ENCODE measurements around the gene DHRS3. TPM values are rescaled to one million over a fixed set of nuclear protein-coding genes. Genes with fewer than 3 reads are reported as not detected.
"Not testable (repeated sequence)": the region's sequence is repeated elsewhere in the genome, so short reads cannot be mapped to it uniquely, and the experiment has no call there.

DHRS3 gene, protein sequence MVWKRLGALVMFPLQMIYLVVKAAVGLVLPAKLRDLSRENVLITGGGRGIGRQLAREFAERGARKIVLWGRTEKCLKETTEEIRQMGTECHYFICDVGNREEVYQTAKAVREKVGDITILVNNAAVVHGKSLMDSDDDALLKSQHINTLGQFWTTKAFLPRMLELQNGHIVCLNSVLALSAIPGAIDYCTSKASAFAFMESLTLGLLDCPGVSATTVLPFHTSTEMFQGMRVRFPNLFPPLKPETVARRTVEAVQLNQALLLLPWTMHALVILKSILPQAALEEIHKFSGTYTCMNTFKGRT
- total RNA-seq = 58.5 and 71.4 TPM in 2 replicates

- DNase-seq (ENCODE audit: extremely low read depth, low read depth, low spot score) = no peak
These were observed at the start of gene DHRS3 for GRCh38 chr1:12617901-12618660. TSS of gene DHRS3 (minus strand) at chr1:12618210. CDS start at chr1:12617348, 862 bp downstream.

DNA sequence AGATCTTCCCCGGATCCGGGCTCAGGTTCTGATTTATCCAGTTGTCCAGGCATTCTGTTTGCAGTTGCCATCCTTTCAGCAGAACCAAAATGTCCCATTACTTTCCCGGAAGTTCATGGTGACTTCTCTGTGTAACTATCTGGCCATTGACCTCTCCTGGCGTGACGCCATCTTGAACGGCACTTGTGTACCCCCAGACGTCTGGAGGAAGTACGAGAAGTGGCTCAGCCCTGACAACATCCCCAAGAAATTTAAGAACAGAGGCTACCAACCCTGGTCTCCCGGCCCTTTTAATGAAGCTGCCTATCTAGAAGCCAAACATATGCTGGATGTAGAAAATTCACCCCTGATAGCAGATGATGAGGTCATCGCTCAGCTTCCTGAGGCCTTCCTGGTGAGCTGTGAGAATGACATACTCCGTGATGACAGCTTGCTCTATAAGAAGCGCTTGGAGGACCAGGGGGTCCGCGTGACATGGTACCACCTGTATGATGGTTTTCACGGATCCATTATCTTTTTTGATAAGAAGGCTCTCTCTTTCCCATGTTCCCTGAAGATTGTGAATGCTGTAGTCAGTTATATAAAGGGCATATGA, 48.2 kb upstream of the DHRS3 start:
- no peak for DNase-seq (ENCODE audit: extremely low read depth, low read depth, low spot score)

- no peak for DNase-seq (ENCODE audit: extremely low read depth, low read depth, low spot score)
These were observed 47.5 kb upstream of the DHRS3 start for GRCh38 chr1:12665511-12665910.

GRCh38 chr1:12662556-12662955, 44.5 kb upstream of the DHRS3 start:
- no peak for DNase-seq (ENCODE audit: extremely low read depth, low read depth, low spot score)

DNA sequence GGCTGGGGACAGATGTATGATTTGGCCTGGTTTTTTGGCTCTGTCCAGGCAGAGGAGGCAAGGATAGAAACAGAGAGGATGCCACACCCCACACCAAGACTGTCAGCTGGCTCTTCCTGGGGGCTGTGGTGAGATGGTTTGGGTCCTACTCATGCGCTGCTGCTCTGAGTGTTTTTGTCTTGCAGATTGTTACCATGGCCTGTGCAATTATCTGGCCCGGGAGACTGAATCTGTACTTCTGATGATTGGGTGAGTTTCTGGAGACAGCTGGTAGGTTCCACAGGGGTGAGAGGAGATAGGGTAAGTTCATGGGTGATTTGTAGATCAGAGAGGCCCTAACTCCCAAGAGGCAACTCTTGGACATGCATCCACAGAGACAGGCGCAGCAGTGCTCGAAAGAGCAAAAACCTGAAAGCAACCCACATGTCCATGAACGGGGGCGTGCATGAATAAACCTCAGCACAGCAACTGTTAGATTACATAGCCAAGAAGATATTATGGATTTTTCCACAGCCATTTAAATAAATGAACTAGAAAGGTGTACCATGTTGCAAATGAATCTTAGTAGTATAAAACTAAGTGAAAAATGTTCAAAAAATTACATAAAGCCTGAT, 43.7 kb upstream of the DHRS3 start:
- no peak for DNase-seq (ENCODE audit: extremely low read depth, low read depth, low spot score)

GRCh38 chr1:12658531-12659453, 40.8 kb upstream of the DHRS3 start:
- peak; percentile 47 for DNase-seq (ENCODE audit: extremely low read depth, low read depth, low spot score)

- not testable (repeated sequence) for DNase-seq (ENCODE audit: extremely low read depth, low read depth, low spot score)
These were observed 40.0 kb upstream of the DHRS3 start for GRCh38 chr1:12657885-12658512.

DNA sequence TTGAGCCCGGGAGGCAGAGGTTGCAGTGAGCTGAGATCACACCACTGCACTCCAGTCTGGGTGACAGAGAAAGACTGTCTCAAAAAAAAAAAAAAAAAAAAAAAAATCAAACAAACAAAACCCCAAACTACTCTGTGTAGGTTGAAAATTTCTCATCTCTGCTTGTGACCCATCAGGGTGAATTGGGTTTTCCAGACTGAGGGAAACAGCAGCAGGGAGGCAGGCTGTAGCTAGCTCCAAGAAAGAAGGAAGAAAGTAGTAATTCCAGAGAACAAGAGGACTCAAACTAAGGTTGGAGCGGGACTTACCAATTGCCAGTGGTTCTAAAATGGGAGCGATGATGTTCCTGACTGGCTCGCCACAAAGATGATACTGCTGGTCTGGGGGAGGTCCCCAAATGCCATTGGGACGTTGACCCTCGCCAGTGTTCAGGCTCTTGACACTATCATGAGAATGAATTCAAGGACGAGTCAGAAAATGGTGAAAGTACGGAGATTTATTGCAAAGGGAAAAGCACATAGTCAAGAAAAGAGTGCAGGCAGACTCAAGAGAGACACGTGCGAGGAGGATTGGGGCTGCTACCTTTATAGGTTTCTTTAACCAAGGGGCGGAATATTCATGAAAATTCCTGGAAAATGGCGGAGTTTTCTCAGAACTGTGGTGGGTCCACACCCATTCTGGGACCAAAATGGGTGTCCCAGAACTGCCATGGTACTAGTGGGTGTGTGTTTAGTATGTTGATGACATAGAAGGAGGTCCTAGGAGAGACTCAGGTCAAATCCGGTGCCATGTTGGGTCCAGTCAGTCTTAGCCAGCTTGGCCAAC, 39.3 kb upstream of the DHRS3 start:
- no peak for DNase-seq (ENCODE audit: extremely low read depth, low read depth, low spot score)

DNA sequence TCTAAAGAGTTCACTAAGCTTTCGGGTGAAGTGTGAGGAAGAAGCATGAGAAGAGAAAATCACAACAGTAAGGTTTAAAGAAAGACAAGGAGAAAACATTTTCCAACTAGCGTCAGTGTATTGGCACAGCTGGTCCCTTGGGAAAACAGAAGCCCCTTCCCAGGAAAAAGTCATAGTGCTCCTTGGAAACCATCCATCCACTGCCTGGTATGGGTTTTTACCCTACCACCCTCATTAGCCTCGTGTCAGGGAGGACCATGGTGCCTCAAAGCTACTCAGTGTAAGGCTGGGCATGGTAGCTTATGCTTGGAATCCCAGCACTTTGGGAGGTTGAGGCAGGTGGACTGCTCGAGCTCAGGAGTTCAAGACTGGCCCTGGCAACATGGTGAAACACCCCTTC, 38.6 kb upstream of the DHRS3 start:
- no peak for DNase-seq (ENCODE audit: extremely low read depth, low read depth, low spot score)

GRCh38 chr1:12654657-12655056, 36.6 kb upstream of the DHRS3 start:
- no peak for DNase-seq (ENCODE audit: extremely low read depth, low read depth, low spot score)

- no peak for DNase-seq (ENCODE audit: extremely low read depth, low read depth, low spot score)
These were observed 36.1 kb upstream of the DHRS3 start for GRCh38 chr1:12654004-12654567.

DNA sequence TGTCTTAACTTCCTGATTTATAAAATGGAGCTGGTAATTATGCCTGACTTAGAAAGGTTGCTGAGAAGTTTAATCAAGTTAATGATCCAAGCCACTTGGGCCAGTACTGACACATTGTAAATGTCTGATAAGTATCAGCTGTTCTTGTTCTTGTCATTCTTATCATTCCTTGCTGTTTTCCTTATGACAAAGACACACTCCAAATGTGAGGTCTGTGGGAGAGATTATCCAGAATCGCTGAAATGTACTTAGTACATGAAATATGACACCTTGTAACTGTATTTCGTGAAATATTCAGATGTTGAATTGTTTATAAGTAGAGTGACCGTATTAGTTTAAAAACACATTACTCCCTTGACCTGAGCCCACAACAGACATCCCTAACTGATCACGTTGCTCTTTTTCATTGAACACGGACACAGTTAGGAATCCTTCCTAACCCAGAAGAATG, 32.0 kb upstream of the DHRS3 start:
- no peak for DNase-seq (ENCODE audit: extremely low read depth, low read depth, low spot score)

DNA sequence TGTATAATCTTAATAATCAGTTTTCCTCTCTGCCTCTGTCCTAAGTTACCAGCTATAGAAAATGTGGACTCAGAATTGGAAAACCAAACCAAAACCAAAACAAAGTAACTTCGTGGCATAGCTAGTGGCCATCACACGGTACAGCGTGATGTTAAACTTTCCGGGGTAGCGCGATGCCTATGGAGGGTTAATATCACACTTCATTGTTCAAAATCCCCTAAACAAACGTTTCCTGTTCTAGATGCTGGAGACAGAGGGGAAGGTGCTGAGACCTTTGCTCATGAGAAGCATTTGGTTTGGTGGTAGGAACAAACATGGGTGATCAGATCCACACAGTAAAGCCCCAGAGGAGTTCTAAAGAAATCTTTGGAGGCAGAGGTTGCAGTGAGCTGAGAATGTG, 30.7 kb upstream of the DHRS3 start:
- no peak for DNase-seq (ENCODE audit: extremely low read depth, low read depth, low spot score)

GRCh38 chr1:12645401-12645800, 27.4 kb upstream of the DHRS3 start:
- not testable (repeated sequence) for DNase-seq (ENCODE audit: extremely low read depth, low read depth, low spot score)

DNA sequence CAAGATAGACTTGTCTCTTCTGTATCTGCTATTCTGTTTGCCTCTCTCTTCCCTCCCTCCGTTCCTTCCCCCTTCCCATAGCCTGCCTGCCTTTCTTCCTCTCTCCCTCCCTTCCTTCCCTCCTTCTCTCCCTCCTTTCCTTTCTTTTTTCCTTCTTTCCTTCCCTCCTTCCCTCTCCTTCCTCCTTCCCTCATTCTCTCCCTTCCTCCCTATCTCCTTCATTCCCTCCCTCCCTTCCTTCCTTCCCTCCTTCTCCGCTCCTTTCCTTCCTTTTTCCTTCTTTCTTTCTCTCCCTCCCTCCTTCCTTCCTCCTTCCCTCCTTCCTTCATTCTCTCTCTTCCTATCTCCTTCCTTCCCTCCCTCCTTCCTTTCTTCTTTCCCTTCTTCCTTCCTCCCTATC, 26.8 kb upstream of the DHRS3 start:
- no peak for DNase-seq (ENCODE audit: extremely low read depth, low read depth, low spot score)

DNA sequence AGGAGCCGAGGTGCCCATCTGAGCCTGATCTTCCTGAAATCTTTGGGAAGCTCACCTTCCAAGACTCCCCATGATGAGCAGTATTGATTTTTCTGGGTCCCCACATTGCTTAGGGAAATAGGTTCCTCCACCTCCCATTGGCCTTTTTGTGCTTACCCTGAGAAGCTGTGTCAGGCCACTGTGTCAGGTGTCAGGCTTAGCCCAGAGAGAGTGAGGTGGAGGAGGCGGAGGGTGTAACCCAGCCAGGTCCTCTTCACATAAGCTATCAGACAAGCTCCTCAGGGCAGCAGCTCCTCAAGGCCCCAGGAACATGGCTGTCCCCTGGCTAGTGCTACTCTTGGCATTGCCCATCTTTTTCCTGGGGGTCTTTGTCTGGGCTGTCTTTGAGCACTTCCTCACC, 26.2 kb upstream of the DHRS3 start:
- no peak for DNase-seq (ENCODE audit: extremely low read depth, low read depth, low spot score)

DNA sequence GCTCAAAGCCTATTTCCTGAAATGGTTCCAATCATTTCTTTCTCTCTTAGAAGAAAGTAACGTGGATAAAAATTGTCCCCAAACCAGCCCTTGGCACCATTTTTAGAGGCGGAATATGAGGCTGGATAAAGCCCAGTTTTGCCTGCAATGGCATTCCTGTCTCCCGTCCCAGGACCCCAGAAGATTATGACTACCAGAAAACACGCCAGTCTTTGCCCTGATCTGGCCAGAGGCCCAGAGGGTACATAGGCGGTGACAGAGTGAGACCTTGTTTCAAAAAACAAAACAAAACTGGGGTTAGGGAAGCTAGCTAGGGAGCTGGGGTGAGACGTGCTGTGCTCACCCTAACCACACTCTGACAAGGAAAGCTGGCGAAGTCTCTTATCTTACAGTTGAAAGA, 25.8 kb upstream of the DHRS3 start, which contains the start of gene AADACL4:
Gene AADACL4 (plus strand): TSS at position 301 of the 400 bp plus-strand sequence. CDS start 462 bp downstream, outside the sequence.
- no peak for DNase-seq (ENCODE audit: extremely low read depth, low read depth, low spot score)

- no peak for DNase-seq (ENCODE audit: extremely low read depth, low read depth, low spot score)
These were observed 25.1 kb upstream of the DHRS3 start for GRCh38 chr1:12643079-12643478.

- DNase-seq (ENCODE audit: extremely low read depth, low read depth, low spot score) = no peak
These were observed 22.9 kb upstream of the DHRS3 start for GRCh38 chr1:12640958-12641272.
